22Rv1 (cell line): Measurements from ENCODE around the gene RASSF5.

ENCODE experiments used
- H3K27ac ChIP-seq: fragments of 450-650 bp; 2 replicates; pipeline ENCODE4 v1.5.1; 2017
- CTCF ChIP-seq: fragments of 450-650 bp; IDR thresholded peaks from 2 replicates; pipeline ENCODE4 v1.5.1; 2017; ENCODE audit warnings: mild to moderate bottlenecking
- ZFX ChIP-seq: fragments of 450-650 bp; IDR thresholded peaks from 2 replicates; pipeline ENCODE4 v1.6.1; 2017; ENCODE audit warnings: antibody characterized with exemption, borderline replicate concordance

Gene RASSF5

GRCh38 chr1:206633708-206634121 lies 126.4 kb downstream of the RASSF5 start:
- TF ChIP-seq ZFX (no peak), CTCF (no peak)
- no peak overlapping the region for H3K27ac ChIP-seq

GRCh38 chr1:206634365-206635079 lies 127.2 kb downstream of the RASSF5 start:
- H3K27ac ChIP-seq = peak overlapping the region; percentile 21; the same call in 1 of the 2 replicates

GRCh38 chr1:206635080-206635977 lies 128.0 kb downstream of the RASSF5 start, which contains the start of gene DYRK3:
Gene DYRK3, plus strand, starts transcription at chr1:206635536. Its CDS starts 168 bp downstream, at chr1:206635704.
- H3K27ac ChIP-seq = peak within 1 kb of the TSS; percentile 21; the same call in 1 of the 2 replicates
- TF ChIP-seq CTCF (no peak; the same call in 1 of the 2 replicates), ZFX (no peak)

More at GRCh38 chr1:206634365-206635079, 127.2 kb downstream of the RASSF5 start:
- TF ChIP-seq ZFX (no peak), CTCF (peak; percentile 99)

- H3K27ac ChIP-seq = no peak overlapping the region
- TF ChIP-seq ZFX (no peak), CTCF (no peak)
These were observed 128.6 kb downstream of the RASSF5 start for GRCh38 chr1:206635978-206636345.

GRCh38 chr1:206636671-206637070 lies 129.3 kb downstream of the RASSF5 start:
- TF ChIP-seq CTCF = no peak
- TF ChIP-seq ZFX = no peak
- H3K27ac ChIP-seq = no peak overlapping the region

GRCh38 chr1:206637605-206638004 lies 130.3 kb downstream of the RASSF5 start:
- no peak overlapping the region for H3K27ac ChIP-seq
- TF ChIP-seq CTCF (no peak), ZFX (no peak)
